GM12864 (cell line): ENCODE measurements around the gene EPS8L2.

Experiments used
- DNase-seq: peaks from one replicate; pipeline ENCODE4 v3.0.0-alpha.2; 2011; ENCODE audit warnings: low read depth
- H3K4me3 ChIP-seq: 2 replicates; pipeline ENCODE4 v1.5.1; 2011; ENCODE audit warnings: mild to moderate bottlenecking, low read depth, low read length, control low read depth
- CTCF ChIP-seq: IDR thresholded peaks from 2 replicates; pipeline ENCODE4 v1.5.1; 2011; ENCODE audit warnings: low read depth, mild to moderate bottlenecking, moderate library complexity, low read length, control low read depth, inconsistent platforms; ENCODE audit errors: missing control alignments

Gene EPS8L2

GRCh38 chr11:693887-694562, 12.0 kb upstream of the EPS8L2 start:
- H3K4me3 ChIP-seq = peak overlapping the region; percentile 61
- TF ChIP-seq CTCF = no peak
- DNase-seq = no peak

GRCh38 chr11:694563-695287, 11.3 kb upstream of the EPS8L2 start, which contains the start of gene DEAF1:
Gene DEAF1 (minus strand): TSS chr11:695222. CDS start chr11:695047, 175 bp downstream.
- H3K4me3 ChIP-seq = peak within 1 kb of the TSS; percentile 85
- TF ChIP-seq CTCF = no peak
- peak; percentile 91 for DNase-seq

GRCh38 chr11:695288-695537, 10.8 kb upstream of the EPS8L2 start:
- TF ChIP-seq CTCF = no peak
- peak overlapping the region; percentile 85 for H3K4me3 ChIP-seq
- no peak for DNase-seq

GRCh38 chr11:695538-696248, 10.3 kb upstream of the EPS8L2 start, which contains the start of gene TMEM80:
Gene TMEM80 (plus strand): TSS chr11:695816. CDS start chr11:695828, 12 bp downstream.
- H3K4me3 ChIP-seq = peak within 1 kb of the TSS; percentile 85
- no peak for TF ChIP-seq CTCF
- peak; percentile 92 for DNase-seq

GRCh38 chr11:696955-697491, 9.0 kb upstream of the EPS8L2 start:
- no peak for TF ChIP-seq CTCF
- no peak for DNase-seq

GRCh38 chr11:697811-698311, 8.2 kb upstream of the EPS8L2 start:
- no peak for DNase-seq
- no peak overlapping the region for H3K4me3 ChIP-seq
- TF ChIP-seq CTCF = no peak

More at GRCh38 chr11:696955-697491, 9.0 kb upstream of the EPS8L2 start:
- H3K4me3 ChIP-seq = peak overlapping the region; percentile 85
